ENCODE data around the gene PGK1. TPM values are rescaled to one million over a fixed set of nuclear protein-coding genes. Genes with fewer than 3 reads are reported as not detected.
A peak's percentile ranks its signal among the peaks of the same experiment; 100 is the strongest.
"Not testable (repeated sequence)": the region's sequence is repeated elsewhere in the genome, so short reads cannot be mapped to it uniquely, and the experiment has no call there.

The PGK1 gene
- 1,000 to 10,000 TPM; 1,246 to 1,264 TPM for total RNA-seq

DNA sequence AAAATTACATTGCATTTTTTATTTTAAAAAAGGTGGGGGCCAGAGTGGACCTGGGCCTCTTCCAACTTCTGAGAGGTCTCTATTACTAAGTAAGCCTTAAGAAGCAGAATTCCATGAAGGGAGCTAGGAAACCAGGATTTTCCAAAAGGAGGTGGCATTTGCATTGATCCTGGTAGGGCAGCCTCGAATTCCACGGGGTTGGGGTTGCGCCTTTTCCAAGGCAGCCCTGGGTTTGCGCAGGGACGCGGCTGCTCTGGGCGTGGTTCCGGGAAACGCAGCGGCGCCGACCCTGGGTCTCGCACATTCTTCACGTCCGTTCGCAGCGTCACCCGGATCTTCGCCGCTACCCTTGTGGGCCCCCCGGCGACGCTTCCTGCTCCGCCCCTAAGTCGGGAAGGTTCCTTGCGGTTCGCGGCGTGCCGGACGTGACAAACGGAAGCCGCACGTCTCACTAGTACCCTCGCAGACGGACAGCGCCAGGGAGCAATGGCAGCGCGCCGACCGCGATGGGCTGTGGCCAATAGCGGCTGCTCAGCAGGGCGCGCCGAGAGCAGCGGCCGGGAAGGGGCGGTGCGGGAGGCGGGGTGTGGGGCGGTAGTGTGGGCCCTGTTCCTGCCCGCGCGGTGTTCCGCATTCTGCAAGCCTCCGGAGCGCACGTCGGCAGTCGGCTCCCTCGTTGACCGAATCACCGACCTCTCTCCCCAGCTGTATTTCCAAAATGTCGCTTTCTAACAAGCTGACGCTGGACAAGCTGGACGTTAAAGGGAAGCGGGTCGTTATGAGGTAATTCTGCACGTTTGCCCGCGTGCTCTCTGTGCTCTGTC, at the start of gene PGK1:
Gene PGK1 (plus strand): TSS at position 626 of the 824 bp plus-strand sequence. CDS start 93 bp downstream, at position 719.
- DNase-seq, result peak; percentile 94
- H3K4me1 Mint-ChIP-seq, result peaks cover 26% of the 10 kb centered on the region
- H3K4me3 Mint-ChIP-seq, result peak within 1 kb of the TSS; percentile 96
- peaks cover 5% of the 10 kb centered on the region for H3K9me3 Mint-ChIP-seq
- H3K27ac Mint-ChIP-seq, result peak within 1 kb of the TSS; percentile 95
- no peaks in the 10 kb centered on the region for H3K27me3 Mint-ChIP-seq
- H3K36me3 Mint-ChIP-seq, result peaks cover 49% of the 10 kb centered on the region

DNA sequence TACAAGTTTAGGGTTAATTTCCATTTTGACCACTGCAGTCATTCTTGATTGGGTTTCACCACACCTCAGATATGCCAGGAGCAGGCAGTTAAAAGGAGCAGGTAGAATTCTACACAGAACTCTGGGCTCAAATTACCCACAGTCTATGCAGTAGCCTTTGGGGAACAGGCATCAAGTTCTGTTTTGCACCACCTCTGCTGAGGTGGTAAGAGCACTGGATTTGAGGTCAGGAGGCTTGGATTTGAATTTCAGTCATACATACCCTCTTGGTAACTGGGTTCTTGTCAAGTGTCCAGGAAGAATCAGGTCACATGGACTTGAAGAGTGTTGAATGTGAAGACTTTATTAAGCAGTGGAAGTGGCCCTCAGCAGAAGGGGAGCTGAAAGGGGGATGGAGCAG, 40.4 kb upstream of the PGK1 start:
- no peak overlapping the region for H3K27ac Mint-ChIP-seq
- no peak for DNase-seq

DNA sequence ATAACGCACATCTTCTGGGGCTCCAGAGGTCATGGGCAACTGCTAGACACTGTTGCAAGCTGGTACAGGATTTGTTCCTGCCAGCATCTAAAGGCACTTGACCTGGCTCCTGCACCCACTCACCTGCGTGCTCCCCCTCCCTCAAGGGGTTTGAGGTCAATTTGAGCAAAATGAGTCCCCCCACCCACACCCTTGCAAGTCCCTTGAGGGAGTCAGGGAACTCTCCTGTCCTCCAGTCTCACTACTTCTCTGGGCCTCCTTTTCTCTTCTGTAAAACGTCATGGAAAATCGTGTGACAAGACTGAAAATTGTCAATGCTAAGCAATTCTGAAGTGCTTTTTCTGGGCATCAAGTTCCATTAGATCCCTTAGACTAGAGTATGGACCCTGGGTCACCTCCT, 39.9 kb upstream of the PGK1 start:
- H3K36me3 Mint-ChIP-seq, result peaks cover 2% of the 10 kb centered on the region
- no peaks in the 10 kb centered on the region for H3K27me3 Mint-ChIP-seq
- H3K9me3 Mint-ChIP-seq, result no peaks in the 10 kb centered on the region
- peaks cover 12% of the 10 kb centered on the region for H3K4me1 Mint-ChIP-seq
- H3K4me3 Mint-ChIP-seq, result no peak overlapping the region
- no peak for DNase-seq
- no peak overlapping the region for H3K27ac Mint-ChIP-seq

More for the DNA sequence above, 40.4 kb upstream of the PGK1 start:
- Mint-ChIP-seq H3K36me3 (peaks cover 2% of the 10 kb centered on the region), H3K27me3 (no peaks in the 10 kb centered on the region), H3K4me1 (peaks cover 12% of the 10 kb centered on the region), H3K9me3 (no peaks in the 10 kb centered on the region), H3K4me3 (no peak overlapping the region)

DNA sequence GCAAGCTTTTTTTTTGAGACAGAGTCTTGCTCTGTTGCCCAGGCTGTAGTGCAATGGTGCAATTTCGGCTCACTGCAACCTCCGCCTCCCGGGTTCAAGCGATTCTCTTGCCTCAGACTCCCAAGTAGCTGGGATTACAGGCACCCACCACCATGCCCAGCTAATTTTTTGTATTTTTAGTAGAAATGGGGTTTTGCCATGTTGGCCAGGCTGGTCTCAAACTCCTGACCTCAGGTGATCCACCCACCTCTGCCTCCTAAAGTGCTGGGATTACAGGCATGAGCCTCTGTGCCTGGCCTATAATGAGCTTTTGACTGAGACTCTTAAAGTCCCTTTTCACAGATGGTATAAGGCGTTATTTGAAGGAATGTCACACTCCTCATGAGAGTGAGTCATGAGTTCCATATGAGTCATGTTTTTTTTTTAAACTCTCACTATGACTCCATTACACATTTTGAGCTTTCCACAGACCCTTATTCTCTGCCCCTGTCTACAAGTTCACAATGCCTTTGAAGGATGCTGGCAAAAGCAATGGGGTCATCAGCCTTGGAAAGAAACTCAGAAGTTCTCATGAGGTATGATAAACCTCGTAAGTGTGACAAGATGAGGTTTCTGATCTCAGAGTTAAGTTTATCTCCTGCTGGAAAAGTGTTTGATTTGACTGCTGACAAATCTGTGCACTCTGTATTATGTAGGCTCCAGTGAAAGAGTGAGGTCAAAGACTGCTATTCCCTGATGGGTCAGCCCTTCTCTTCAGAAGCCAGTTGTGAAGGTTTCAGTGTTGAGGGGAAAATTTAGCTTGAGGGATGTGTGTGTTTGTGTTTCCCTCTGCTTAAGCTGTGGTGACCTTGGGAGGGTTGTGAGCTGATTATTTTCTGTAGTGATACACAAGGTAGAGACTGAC, 39.1 kb upstream of the PGK1 start:
- not testable (repeated sequence) for H3K9me3 Mint-ChIP-seq

DNA sequence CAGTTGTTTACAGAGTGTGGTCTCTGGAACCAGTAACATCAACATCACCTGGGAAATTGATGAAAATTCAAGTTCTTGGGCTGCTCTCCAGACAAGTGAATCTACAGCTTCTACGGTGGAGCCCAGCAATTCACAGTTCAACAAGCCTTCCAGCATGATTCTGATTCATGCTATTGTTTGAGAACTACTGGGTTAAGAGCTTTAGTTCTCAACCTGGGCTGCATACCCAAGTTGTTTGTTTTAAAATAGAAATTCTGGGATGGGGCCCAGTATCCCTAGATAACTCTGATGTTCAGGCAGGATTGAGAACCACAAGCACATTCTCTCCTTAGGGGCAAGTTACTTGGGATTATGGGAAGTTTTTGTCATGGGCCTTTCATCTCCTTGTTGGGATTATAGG, 37.9 kb upstream of the PGK1 start:
- Mint-ChIP-seq H3K9me3 (no peaks in the 10 kb centered on the region), H3K27me3 (no peaks in the 10 kb centered on the region), H3K27ac (no peak overlapping the region), H3K4me1 (peaks cover 12% of the 10 kb centered on the region), H3K36me3 (peaks cover 2% of the 10 kb centered on the region), H3K4me3 (no peak overlapping the region)
- DNase-seq, result no peak

More for the DNA sequence above, 39.1 kb upstream of the PGK1 start:
- H3K27me3 Mint-ChIP-seq, H3K4me3 Mint-ChIP-seq, H3K36me3 Mint-ChIP-seq: not testable (repeated sequence)
- Mint-ChIP-seq H3K4me1 (peaks cover 12% of the 10 kb centered on the region), H3K27ac (peak overlapping the region; percentile 85)
- peak; percentile 22 for DNase-seq

DNA sequence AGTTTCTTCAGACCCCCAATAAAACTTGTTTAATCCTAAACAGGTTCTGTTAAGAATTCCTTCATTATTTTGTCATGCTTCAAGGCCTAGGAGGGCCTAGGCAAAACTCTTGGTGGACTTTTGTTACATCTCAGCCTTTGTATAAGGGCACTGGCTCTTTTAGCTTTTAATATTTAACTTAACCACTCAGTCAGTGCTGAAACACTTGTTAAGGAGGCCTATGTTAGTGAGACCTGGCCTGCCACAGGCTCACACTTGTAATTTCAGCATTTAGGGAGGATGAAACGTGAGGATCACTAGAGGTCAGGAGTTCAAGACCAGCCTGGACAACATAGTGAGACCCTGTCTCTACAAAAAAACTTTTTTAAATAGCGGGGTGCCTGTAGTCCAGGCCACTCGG, 32.7 kb upstream of the PGK1 start:
- Mint-ChIP-seq H3K4me3 (no peak overlapping the region), H3K27me3 (no peaks in the 10 kb centered on the region), H3K4me1 (peaks cover 11% of the 10 kb centered on the region), H3K9me3 (peaks cover 5% of the 10 kb centered on the region), H3K27ac (no peak overlapping the region), H3K36me3 (peaks cover 10% of the 10 kb centered on the region)
- DNase-seq, result no peak

DNA sequence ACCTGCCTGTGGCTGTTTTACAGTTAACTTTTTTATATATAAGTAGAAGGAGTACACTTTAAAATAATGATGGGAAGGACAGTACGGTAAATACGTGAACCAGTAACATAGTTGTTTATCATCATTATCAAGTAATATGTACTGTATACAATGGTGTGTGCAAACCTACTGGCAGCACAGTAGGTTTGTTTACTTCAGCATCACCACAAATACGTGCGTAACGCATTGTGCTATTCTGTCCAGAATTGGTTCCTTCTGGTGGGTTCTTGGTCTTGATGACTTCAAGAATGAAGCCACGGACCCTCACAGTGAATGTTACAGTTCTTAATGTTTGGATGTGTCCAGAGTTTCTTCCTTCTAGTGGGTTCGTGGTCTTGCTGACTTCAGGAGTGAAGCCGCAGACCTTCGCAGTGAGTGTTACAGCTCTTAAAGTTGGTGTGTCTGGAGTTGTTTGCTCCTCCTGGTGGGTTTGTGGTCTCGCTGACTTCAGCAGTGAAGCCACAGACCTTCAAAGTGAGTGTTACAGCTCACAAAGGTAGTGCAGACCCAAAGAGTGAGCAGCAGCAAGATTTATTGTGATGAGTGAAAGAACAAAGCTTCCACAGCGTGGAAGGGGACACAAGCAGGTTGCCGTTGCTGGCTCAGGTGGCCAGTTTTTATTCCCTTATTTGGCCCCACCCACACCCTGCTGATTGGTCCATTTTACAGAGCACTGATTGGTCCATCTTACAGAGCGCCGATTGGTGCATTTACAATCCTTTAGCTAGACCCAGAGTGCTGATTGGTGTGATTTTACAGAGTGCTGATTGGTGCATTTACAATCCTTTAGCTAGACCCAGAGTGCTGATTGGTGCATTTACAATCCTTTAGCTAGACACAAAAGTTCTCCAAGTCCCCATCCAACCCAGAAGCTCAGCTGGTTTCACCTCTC, 30.6 kb upstream of the PGK1 start:
- DNase-seq, result peak; percentile 36
- not testable (repeated sequence) for H3K9me3 Mint-ChIP-seq, H3K27me3 Mint-ChIP-seq, H3K4me1 Mint-ChIP-seq, H3K4me3 Mint-ChIP-seq
- H3K36me3 Mint-ChIP-seq, result peaks cover 11% of the 10 kb centered on the region
- peak overlapping the region; percentile 55 for H3K27ac Mint-ChIP-seq

DNA sequence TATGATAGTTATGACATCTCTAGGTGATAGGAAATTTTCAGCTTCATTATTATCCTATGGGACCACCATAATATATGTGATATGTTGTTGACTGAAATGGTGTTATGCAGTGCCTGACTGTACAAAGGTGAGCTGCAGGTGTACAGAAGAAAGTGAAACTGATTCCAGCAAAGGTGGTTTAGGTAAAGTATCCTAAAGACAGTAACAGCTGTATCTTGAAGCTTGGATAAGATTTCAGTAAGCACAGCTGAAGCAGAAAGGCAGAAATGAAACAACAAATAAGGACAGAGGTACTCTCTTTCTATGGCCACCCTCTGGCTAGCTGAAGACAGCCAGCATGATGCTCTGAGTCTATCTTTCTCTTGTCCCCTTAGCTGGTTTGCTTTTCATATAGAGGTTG, 30.0 kb upstream of the PGK1 start:
- peaks cover 10% of the 10 kb centered on the region for H3K9me3 Mint-ChIP-seq
- no peak for DNase-seq
- H3K4me3 Mint-ChIP-seq, result no peak overlapping the region
- H3K27me3 Mint-ChIP-seq, result no peaks in the 10 kb centered on the region
- H3K36me3 Mint-ChIP-seq, result peaks cover 11% of the 10 kb centered on the region
- no peak overlapping the region for H3K27ac Mint-ChIP-seq
- peaks cover 7% of the 10 kb centered on the region for H3K4me1 Mint-ChIP-seq

DNA sequence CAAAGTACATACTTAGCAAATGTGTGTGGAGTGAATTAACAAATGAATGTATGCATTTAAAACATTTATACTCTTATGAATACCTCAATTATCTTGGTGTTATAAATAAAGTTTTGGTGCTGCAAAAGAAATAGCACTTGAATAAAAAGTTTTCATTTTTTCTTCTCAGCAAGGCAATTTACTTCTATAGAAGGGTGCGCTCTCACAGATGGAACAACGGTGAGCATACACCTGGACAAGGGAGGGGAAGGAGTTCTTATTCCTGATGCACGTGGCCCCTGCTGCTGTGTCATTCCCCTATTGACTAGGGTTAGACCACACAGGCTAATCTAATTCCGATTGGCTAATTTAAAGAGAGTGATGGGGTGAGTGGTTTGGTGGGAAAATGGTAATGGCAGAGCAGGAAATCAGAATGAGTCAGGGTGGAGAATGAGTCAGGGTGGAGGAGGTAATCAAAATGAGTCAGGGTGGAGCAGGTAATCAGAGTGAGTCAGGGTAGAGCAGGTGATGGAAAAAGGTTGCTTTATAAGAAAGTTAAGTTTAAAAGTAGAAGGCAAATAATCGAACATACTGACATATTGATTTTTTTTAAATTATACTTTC, 28.2 kb upstream of the PGK1 start:
- peak; percentile 14 for DNase-seq
- Mint-ChIP-seq H3K9me3 (peaks cover 10% of the 10 kb centered on the region), H3K27ac (peak overlapping the region; percentile 40), H3K27me3 (no peaks in the 10 kb centered on the region), H3K36me3 (peaks cover 11% of the 10 kb centered on the region), H3K4me3 (no peak overlapping the region), H3K4me1 (peaks cover 7% of the 10 kb centered on the region)

DNA sequence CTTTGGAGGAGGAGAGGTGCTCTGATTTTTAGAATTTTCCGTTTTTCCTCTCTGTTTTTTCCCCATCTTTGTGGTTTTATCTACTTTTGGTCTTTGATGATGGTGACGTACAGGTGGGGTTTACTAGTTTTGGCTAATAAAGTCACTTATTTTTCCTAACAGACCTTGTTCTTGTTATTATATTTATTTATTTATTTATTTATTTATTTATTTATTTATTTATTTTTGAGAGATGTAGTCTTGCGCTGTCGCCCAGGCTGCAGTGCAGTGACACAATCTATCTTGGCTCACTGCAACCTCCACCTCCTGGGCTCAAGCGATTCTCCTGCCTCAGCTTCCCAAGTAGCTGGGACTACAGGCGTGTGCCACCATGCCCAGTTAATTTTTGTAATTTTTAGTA, 22.6 kb upstream of the PGK1 start:
- H3K4me3 Mint-ChIP-seq, H3K4me1 Mint-ChIP-seq, H3K36me3 Mint-ChIP-seq, H3K27me3 Mint-ChIP-seq, H3K9me3 Mint-ChIP-seq, DNase-seq, H3K27ac Mint-ChIP-seq: not testable (repeated sequence)

DNA sequence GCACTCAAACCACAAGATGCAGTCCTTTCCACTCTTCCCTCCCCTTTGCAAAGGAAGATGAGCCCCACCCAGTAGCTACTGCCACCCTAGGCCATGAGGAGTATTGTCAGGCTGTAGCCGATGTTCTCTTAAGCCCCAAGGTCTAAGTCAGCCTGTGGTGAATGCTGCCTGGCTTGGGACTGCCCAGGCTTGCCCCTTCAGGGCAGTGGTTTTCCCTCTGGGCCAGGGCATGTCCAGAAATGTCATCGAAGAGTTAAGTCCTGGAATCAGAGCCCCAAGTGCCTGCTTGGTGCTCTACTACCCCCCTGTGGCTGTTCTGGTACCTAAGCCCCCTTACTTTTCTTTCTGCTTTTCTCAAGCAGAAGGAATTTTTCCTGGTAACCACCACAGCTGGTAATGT, 11.8 kb upstream of the PGK1 start:
- Mint-ChIP-seq H3K4me1 (peaks cover 4% of the 10 kb centered on the region), H3K27ac (no peak overlapping the region), H3K9me3 (peaks cover 3% of the 10 kb centered on the region), H3K36me3 (peaks cover 1% of the 10 kb centered on the region), H3K27me3 (no peaks in the 10 kb centered on the region), H3K4me3 (no peak overlapping the region)
- DNase-seq, result peak; percentile 4

DNA sequence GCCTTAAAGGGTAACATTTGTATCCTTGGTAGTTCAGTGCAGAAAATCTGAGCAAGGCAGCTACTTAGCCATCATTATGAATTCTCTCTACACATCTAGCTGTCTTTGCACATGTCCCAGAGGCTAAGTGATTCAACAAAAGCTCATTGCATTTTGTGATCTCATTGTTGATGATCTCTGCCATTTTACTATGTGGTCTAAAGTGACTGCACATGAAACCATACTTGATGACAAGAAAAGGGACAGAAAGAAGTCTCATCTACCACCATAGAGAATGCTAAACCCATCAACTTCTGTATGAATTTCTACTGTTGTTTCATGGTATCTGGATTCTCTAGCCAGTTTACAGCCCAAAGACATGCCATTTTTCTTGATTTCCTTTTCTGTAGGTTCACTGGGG, 5.9 kb upstream of the PGK1 start:
- H3K36me3 Mint-ChIP-seq, result peaks cover 8% of the 10 kb centered on the region
- no peak overlapping the region for H3K4me3 Mint-ChIP-seq
- H3K4me1 Mint-ChIP-seq, result peaks cover 12% of the 10 kb centered on the region
- no peak for DNase-seq
- no peak overlapping the region for H3K27ac Mint-ChIP-seq
- H3K9me3 Mint-ChIP-seq, result peaks cover 4% of the 10 kb centered on the region
- no peaks in the 10 kb centered on the region for H3K27me3 Mint-ChIP-seq

DNA sequence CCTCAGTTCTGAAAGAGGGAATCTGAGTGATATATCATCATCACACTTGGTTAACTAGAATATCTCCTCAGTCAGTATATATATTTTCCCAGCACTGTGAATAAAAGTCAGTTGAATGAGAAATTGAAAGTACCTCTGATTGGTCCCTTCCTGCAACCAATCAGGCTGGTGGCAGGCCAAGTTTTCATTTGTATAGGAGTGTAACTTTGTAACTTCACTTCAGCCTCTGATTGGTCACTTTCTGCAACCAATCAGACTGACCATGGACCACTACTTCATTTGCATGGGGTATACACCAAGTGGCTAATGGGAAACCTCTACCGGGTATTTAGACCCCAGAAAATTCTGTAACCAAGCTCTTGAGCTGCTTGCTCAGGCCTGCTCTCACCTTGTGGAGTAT, 2.0 kb upstream of the PGK1 start:
- peak overlapping the region; percentile 20 for H3K27ac Mint-ChIP-seq
- no peak overlapping the region for H3K4me3 Mint-ChIP-seq
- no peak for DNase-seq
- H3K36me3 Mint-ChIP-seq, result peaks cover 32% of the 10 kb centered on the region
- H3K9me3 Mint-ChIP-seq, result peaks cover 5% of the 10 kb centered on the region
- no peaks in the 10 kb centered on the region for H3K27me3 Mint-ChIP-seq
- peaks cover 14% of the 10 kb centered on the region for H3K4me1 Mint-ChIP-seq

DNA sequence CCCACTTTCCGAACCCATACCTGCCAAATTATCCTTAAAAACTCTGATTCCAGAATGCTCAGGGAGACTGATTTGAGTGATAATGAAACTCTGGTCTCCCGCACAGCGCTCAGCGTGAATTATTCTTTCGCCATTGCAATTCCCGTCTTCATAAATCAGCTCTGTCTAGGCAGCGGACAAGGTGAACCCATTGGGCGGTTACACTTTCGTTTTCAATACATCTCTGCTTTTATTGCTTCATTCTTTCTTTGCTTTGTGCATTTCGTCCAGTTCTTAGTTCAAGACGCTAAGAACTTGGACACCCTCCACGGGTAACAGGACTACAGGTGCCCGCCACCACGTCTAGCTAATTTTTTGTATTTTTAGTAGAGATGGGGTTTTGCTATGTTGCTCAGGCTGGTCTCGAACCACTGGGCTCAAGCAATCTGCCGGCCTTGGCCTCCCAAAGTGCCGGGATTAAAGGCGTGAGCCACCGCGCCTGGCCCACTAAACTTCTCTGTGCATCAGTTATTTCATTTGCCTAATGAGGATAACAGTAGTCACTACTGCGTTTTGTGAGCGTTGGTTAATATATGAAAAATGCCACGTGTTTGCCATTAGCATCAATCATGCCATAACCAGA, 936 bp upstream of the PGK1 start:
- Mint-ChIP-seq H3K9me3 (peaks cover 5% of the 10 kb centered on the region), H3K36me3 (peaks cover 42% of the 10 kb centered on the region), H3K4me1 (peaks cover 18% of the 10 kb centered on the region), H3K27ac (peak overlapping the region; percentile 95), H3K4me3 (peak overlapping the region; percentile 96), H3K27me3 (no peaks in the 10 kb centered on the region)
- no peak for DNase-seq
